ENCODE results near the gene MSL1. TPM values are rescaled to one million over a fixed set of nuclear protein-coding genes. Genes with fewer than 3 reads are reported as not detected.

Gene MSL1
- total and polyA plus RNA-seq, 9 of the 15 experiments (the other 6 are each of a cell fraction or from before 2014, with no cell fraction given): 13.8 to 120 (median 61.9) TPM

- no peak for TF ChIP-seq ZNF507 (tag; conservative IDR thresholded peaks at IDR 0.05)
- no peak for TF ChIP-seq SMARCB1 (IDR thresholded peaks at IDR 0.05; ENCODE audit: insufficient read length, low read depth)
- no peak for TF ChIP-seq UBTF (IDR thresholded peaks at IDR 0.05; ENCODE audit: borderline replicate concordance in 1 of 2, low read depth in 2 of 2, low read length in 2 of 2)
- peak; percentile 94 for TF ChIP-seq ZNF263 (CRISPR knock-in tag; IDR thresholded peaks at IDR 0.05; ENCODE audit: borderline replicate concordance)
- TF ChIP-seq RREB1 (CRISPR knock-in tag; IDR thresholded peaks at IDR 0.05): no peak
- peak; percentile 39; the same call in 1 of the 2 replicates for TF ChIP-seq TARDBP (IDR thresholded peaks at IDR 0.05)
- TF ChIP-seq CTBP1 (IDR thresholded peaks at IDR 0.05; ENCODE audit: borderline replicate concordance): peak; percentile 91; the same call in 1 of the 2 replicates
- TF ChIP-seq CREB5 (CRISPR knock-in tag; IDR thresholded peaks at IDR 0.05): no peak
- no peak for TF ChIP-seq E4F1 (CRISPR knock-in tag; IDR thresholded peaks at IDR 0.05; ENCODE audit: borderline replicate concordance)
- TF ChIP-seq NBN (IDR thresholded peaks at IDR 0.05; ENCODE audit: low read depth): peak; percentile 88
- TF ChIP-seq RHOXF2B (CRISPR knock-in tag; conservative IDR thresholded peaks at IDR 0.05): no peak
- TF ChIP-seq ZNF644 (tag; IDR thresholded peaks at IDR 0.05; ENCODE audit: low read depth): peak; percentile 52; the same call in 1 of the 2 replicates
- no peak for TF ChIP-seq FOXM1 (IDR thresholded peaks at IDR 0.05; ENCODE audit: low read depth)
- TF ChIP-seq FOXM1 (CRISPR knock-in tag; IDR thresholded peaks at IDR 0.05; ENCODE audit: low read depth): no peak
- TF ChIP-seq SRSF1 (IDR thresholded peaks at IDR 0.05; ENCODE audit: low read depth, low read length): no peak
These were observed 10.3 kb upstream of the MSL1 start (continued) for GRCh38 chr17:40111221-40112128.
